OCI-LY1 (cell line): ENCODE data around the gene MMP2.

ENCODE experiments used
- H2AFZ ChIP-seq: fragments of 200-600 bp; sonication (generic), shearing (Covaris generic); 2 replicates; pipeline ENCODE4 v1.6.0; 2014; ENCODE audit warnings: antibody characterized with exemption, mild to moderate bottlenecking, low read length
- H3F3A ChIP-seq: fragments of 200-600 bp; sonication (generic), shearing (Covaris generic); 2 replicates; pipeline ENCODE4 v1.6.0; 2014; ENCODE audit warnings: mild to moderate bottlenecking, antibody characterized with exemption, low read length, moderate library complexity; ENCODE audit not compliant: insufficient read depth
- H3K27ac ChIP-seq: fragments of 200-600 bp; sonication (generic); 2 replicates; pipeline ENCODE4 v1.5.1; 2014; ENCODE audit warnings: low read length, mixed run types, mild to moderate bottlenecking, low read depth; ENCODE audit not compliant: poor library complexity, severe bottlenecking
- H3K27me3 ChIP-seq: fragments of 200-600 bp; sonication (generic); 2 replicates; pipeline ENCODE4 v1.6.0; 2014; ENCODE audit warnings: antibody characterized with exemption, mild to moderate bottlenecking, low read length, moderate library complexity; ENCODE audit not compliant: insufficient read depth
- H3K36me3 ChIP-seq: fragments of 200-600 bp; sonication (generic); 2 replicates; pipeline ENCODE4 v1.6.1; 2014; ENCODE audit warnings: mild to moderate bottlenecking, antibody characterized with exemption, low read length, moderate library complexity, mixed read lengths; ENCODE audit not compliant: insufficient read depth
- H3K4me1 ChIP-seq: fragments of 200-600 bp; sonication (generic); 2 replicates; pipeline ENCODE4 v1.5.1; 2014; ENCODE audit warnings: mild to moderate bottlenecking, low read length, moderate library complexity; ENCODE audit not compliant: insufficient read depth, severe bottlenecking
- H3K4me2 ChIP-seq: fragments of 200-600 bp; sonication (generic), shearing (Covaris generic); 2 replicates; pipeline ENCODE4 v1.6.1; 2014; ENCODE audit warnings: low read length
- H3K4me3 ChIP-seq: fragments of 200-600 bp; sonication (generic); 2 replicates; pipeline ENCODE4 v1.5.1; 2014; ENCODE audit warnings: low read length, low read depth, mild to moderate bottlenecking, mixed read lengths; ENCODE audit not compliant: poor library complexity, severe bottlenecking
- H3K79me2 ChIP-seq: fragments of 200-600 bp; shearing (Covaris generic); 2 replicates; pipeline ENCODE4 v1.6.1; 2016; ENCODE audit warnings: mixed run types, low read length, mixed read lengths; ENCODE audit not compliant: insufficient read depth
- H3K9ac ChIP-seq: fragments of 200-600 bp; sonication (generic), shearing (Covaris generic); 2 replicates; pipeline ENCODE4 v1.6.1; 2014; ENCODE audit warnings: mild to moderate bottlenecking, low read length, mixed read lengths
- H3K9me2 ChIP-seq: fragments of 200-600 bp; sonication (generic), shearing (Covaris generic); 2 replicates; pipeline ENCODE4 v1.6.1; 2014; ENCODE audit warnings: low read depth, mild to moderate bottlenecking, low read length, mixed read lengths
- H3K9me3 ChIP-seq: fragments of 200-600 bp; shearing (Covaris generic); 2 replicates; pipeline ENCODE4 v1.6.1; 2014; ENCODE audit warnings: low read length, mixed read lengths
- H4K20me1 ChIP-seq: fragments of 200-600 bp; sonication (generic), shearing (Covaris generic); 2 replicates; pipeline ENCODE4 v1.6.0; 2016; ENCODE audit warnings: mild to moderate bottlenecking, low read length; ENCODE audit not compliant: insufficient read depth
- CTCF ChIP-seq: fragments of 200-600 bp; sonication (generic), shearing (Covaris generic); IDR thresholded peaks from 2 replicates; pipeline ENCODE4 v1.5.1; 2017; ENCODE audit warnings: mild to moderate bottlenecking, antibody characterized with exemption, low read length, moderate library complexity, mixed read lengths
- EZH2 ChIP-seq: fragments of 200-600 bp; sonication (generic), shearing (Covaris generic); IDR thresholded peaks from 2 replicates; pipeline ENCODE4 v1.8.0; 2017; ENCODE audit warnings: borderline replicate concordance, mixed run types, mild to moderate bottlenecking, antibody characterized with exemption, low read length, moderate library complexity, mixed read lengths

The MMP2 gene

GRCh38 chr16:55499951-55500529 is 21.0 kb downstream of the MMP2 start:
- no peak overlapping the region for H3K4me2 ChIP-seq
- no peaks in the 10 kb centered on the region for H3K4me1 ChIP-seq

GRCh38 chr16:55500530-55501011 is 21.6 kb downstream of the MMP2 start:
- Histone ChIP-seq H3K27me3 (no peaks in the 10 kb centered on the region), H3K36me3 (no peaks in the 10 kb centered on the region), H3K9me3 (no peaks in the 10 kb centered on the region), H4K20me1 (no peaks in the 10 kb centered on the region), H3K9me2 (no peaks in the 10 kb centered on the region), H3K4me1 (no peaks in the 10 kb centered on the region), H3K4me3 (no peak overlapping the region), H3F3A (no peaks in the 10 kb centered on the region), H3K9ac (no peak overlapping the region), H3K4me2 (no peak overlapping the region), H3K27ac (no peak overlapping the region), H3K79me2 (no peaks in the 10 kb centered on the region), H2AFZ (no peak overlapping the region)
- TF ChIP-seq EZH2, result no peak
- TF ChIP-seq CTCF, result no peak

More at GRCh38 chr16:55499951-55500529, 21.0 kb downstream of the MMP2 start:
- Histone ChIP-seq H3K79me2 (no peaks in the 10 kb centered on the region), H3K27ac (no peak overlapping the region), H3K36me3 (no peaks in the 10 kb centered on the region), H3K9ac (no peak overlapping the region), H3K9me2 (no peaks in the 10 kb centered on the region), H3K4me3 (no peak overlapping the region), H3K9me3 (no peaks in the 10 kb centered on the region), H2AFZ (no peak overlapping the region), H4K20me1 (no peaks in the 10 kb centered on the region), H3F3A (no peaks in the 10 kb centered on the region), H3K27me3 (no peaks in the 10 kb centered on the region)
- TF ChIP-seq CTCF (no peak), EZH2 (no peak)

GRCh38 chr16:55501549-55502322 is 22.7 kb downstream of the MMP2 start:
- TF ChIP-seq CTCF (peak; percentile 29; the same call in 1 of the 2 replicates), EZH2 (no peak)
- H3K27ac ChIP-seq, result no peak overlapping the region
- H3K27me3 ChIP-seq, result no peaks in the 10 kb centered on the region
- no peaks in the 10 kb centered on the region for H3K36me3 ChIP-seq
- H3K79me2 ChIP-seq, result no peaks in the 10 kb centered on the region
- no peak overlapping the region for H3K9ac ChIP-seq
- no peak overlapping the region for H2AFZ ChIP-seq
- no peaks in the 10 kb centered on the region for H3F3A ChIP-seq
- no peak overlapping the region for H3K4me2 ChIP-seq
- no peaks in the 10 kb centered on the region for H3K4me1 ChIP-seq
- no peaks in the 10 kb centered on the region for H3K9me2 ChIP-seq
- no peaks in the 10 kb centered on the region for H3K9me3 ChIP-seq
- H3K4me3 ChIP-seq, result no peak overlapping the region
- no peaks in the 10 kb centered on the region for H4K20me1 ChIP-seq
